Activated CD8-positive, alpha-beta memory T cell treated with anti-CD3 and anti-CD28 coated beads for 4 hours (primary cell): ENCODE results near the gene ARF1.

Experiments
- DNase-seq, 2 donors: peaks; one replicate each; pipeline ENCODE4 v3.0.0-alpha.2; 2020; ENCODE audit warnings: low read depth in 2 of 2

Gene ARF1

GRCh38 chr1:228082214-228082917 lies at the start of gene ARF1:
Gene ARF1 (plus strand): TSS chr1:228082708. CDS start chr1:228097115, 14,407 bp downstream.
- DNase-seq, result peak; percentile 84 to 85

- DNase-seq, result no peak
Measured at GRCh38 chr1:228033376-228033775, 49.1 kb upstream of the ARF1 start.

GRCh38 chr1:228034954-228035837 lies 47.3 kb upstream of the ARF1 start:
- no peak for DNase-seq

- no peak for DNase-seq
Measured at GRCh38 chr1:228035844-228036243, 46.7 kb upstream of the ARF1 start.

GRCh38 chr1:228036701-228037231 lies 45.7 kb upstream of the ARF1 start:
- no peak for DNase-seq

- no peak for DNase-seq
Measured at GRCh38 chr1:228037401-228038386, 44.8 kb upstream of the ARF1 start.

GRCh38 chr1:228038387-228039005 lies 44.0 kb upstream of the ARF1 start:
- DNase-seq, result no peak

GRCh38 chr1:228039006-228039903 lies 43.3 kb upstream of the ARF1 start:
- no peak for DNase-seq

GRCh38 chr1:228039986-228040385 lies 42.5 kb upstream of the ARF1 start:
- no peak for DNase-seq

- no peak for DNase-seq
Measured at GRCh38 chr1:228041316-228041715, 41.2 kb upstream of the ARF1 start.

- no peak for DNase-seq
Measured at GRCh38 chr1:228042508-228042907, 40.0 kb upstream of the ARF1 start.

GRCh38 chr1:228043281-228043848 lies 39.1 kb upstream of the ARF1 start:
- no peak for DNase-seq

- no peak for DNase-seq
Measured at GRCh38 chr1:228044961-228045360, 37.5 kb upstream of the ARF1 start.

- DNase-seq, result no peak
Measured at GRCh38 chr1:228045405-228045804, 37.1 kb upstream of the ARF1 start.

GRCh38 chr1:228045871-228046270 lies 36.6 kb upstream of the ARF1 start:
- no peak for DNase-seq

GRCh38 chr1:228046421-228047182 lies 35.9 kb upstream of the ARF1 start:
- DNase-seq, result no peak

- no peak for DNase-seq
Measured at GRCh38 chr1:228047183-228047466, 35.4 kb upstream of the ARF1 start.

- no peak for DNase-seq
Measured at GRCh38 chr1:228048120-228048519, 34.4 kb upstream of the ARF1 start.

GRCh38 chr1:228048659-228049298 lies 33.7 kb upstream of the ARF1 start:
- DNase-seq, result no peak
